HepG2 (cell line): ENCODE data around the gene TFAM. TPM values are rescaled to one million over a fixed set of nuclear protein-coding genes. Genes with fewer than 3 reads are reported as not detected.

Source experiments
- AKAP8 ChIP-seq: sonication (generic); formaldehyde crosslinking; IDR thresholded peaks from 2 replicates; pipeline ENCODE4 v1.5.1; 2020; ENCODE audit warnings: mild to moderate bottlenecking, missing genetic modification reagents
- BCL3 ChIP-seq: sonication (generic); formaldehyde crosslinking; IDR thresholded peaks from 2 replicates; pipeline ENCODE4 v1.5.1; 2020; ENCODE audit warnings: mild to moderate bottlenecking, missing genetic modification reagents, moderate library complexity
- CCDC6 ChIP-seq: sonication (generic); formaldehyde crosslinking; IDR thresholded peaks from 2 replicates; pipeline ENCODE4 v1.8.1; 2022; ENCODE audit warnings: mild to moderate bottlenecking, missing genetic modification reagents, moderate library complexity
- CENPX ChIP-seq: sonication (generic); formaldehyde crosslinking; IDR thresholded peaks from 2 replicates; pipeline ENCODE4 v1.9.0; 2021; ENCODE audit warnings: mild to moderate bottlenecking, missing genetic modification reagents, moderate library complexity
- FOXA1 ChIP-seq, 2 experiments: fragments of 450-650 bp in 1 of 2; sonication (generic) in 1 of 2; formaldehyde crosslinking in 1 of 2; IDR thresholded peaks; 2 replicates each; pipeline versions ENCODE4 v1.4.0 to v1.6.1; 2016 to 2020; ENCODE audit warnings: missing genetic modification reagents in 1 of 2
- KLF16 ChIP-seq, 2 experiments: sonication (generic) in 1 of 2; formaldehyde crosslinking in 1 of 2; IDR thresholded peaks; 2 replicates each; pipeline versions ENCODE4 v1.6.1 to v1.8.0; 2016 to 2023; ENCODE audit warnings: missing genetic modification reagents in 2 of 2, missing compliant biosample characterization in 1 of 2
- PLRG1 ChIP-seq: fragments of 450-650 bp; conservative IDR thresholded peaks from 2 replicates; pipeline ENCODE4 v1.6.1; 2016
- POGZ ChIP-seq: sonication (generic); formaldehyde crosslinking; IDR thresholded peaks from 2 replicates; pipeline ENCODE4 v1.4.0; 2020; ENCODE audit warnings: mild to moderate bottlenecking, missing genetic modification reagents
- RXRB ChIP-seq: IDR thresholded peaks from 2 replicates; pipeline ENCODE4 v1.6.1; 2016; ENCODE audit warnings: borderline replicate concordance, missing genetic modification reagents, missing compliant biosample characterization
- TSC22D2 ChIP-seq: sonication (generic); formaldehyde crosslinking; IDR thresholded peaks from 2 replicates; pipeline ENCODE4 v1.5.1; 2020; ENCODE audit warnings: missing genetic modification reagents, mild to moderate bottlenecking, borderline replicate concordance
- ZMYM2 ChIP-seq: sonication (generic); formaldehyde crosslinking; IDR thresholded peaks from 2 replicates; pipeline ENCODE4 v1.8.0; 2022; ENCODE audit warnings: mild to moderate bottlenecking, missing genetic modification reagents
- ZNF12 ChIP-seq: sonication (generic); formaldehyde crosslinking; IDR thresholded peaks from 2 replicates; pipeline ENCODE4 v1.5.0; 2020; ENCODE audit warnings: missing genetic modification reagents
- ZNF556 ChIP-seq: sonication (generic); formaldehyde crosslinking; IDR thresholded peaks from 2 replicates; pipeline ENCODE4 v1.4.0; 2020; ENCODE audit warnings: mild to moderate bottlenecking, missing genetic modification reagents, borderline replicate concordance
- ZNF570 ChIP-seq: sonication (generic); formaldehyde crosslinking; IDR thresholded peaks from 2 replicates; pipeline ENCODE4 v1.4.0; 2020; ENCODE audit warnings: mild to moderate bottlenecking, missing genetic modification reagents, borderline replicate concordance
- ZNF839 ChIP-seq: sonication (generic); formaldehyde crosslinking; IDR thresholded peaks from 2 replicates; pipeline ENCODE4 v1.4.0; 2020; ENCODE audit warnings: missing genetic modification reagents, mild to moderate bottlenecking, borderline replicate concordance
- polyA plus RNA-seq, 8 experiments: library from polyadenylated mRNA; depleted of rRNA in 3 of 8; stranded (reverse) in 7 of 8; unstranded in 1 of 8; fragments of >200 nt; fragmentation: Illumina TruSeq in 4 of 8; extraction: Trizol in 4 of 8; gene quantifications; 2 replicates each; pipeline versions ENCODE4 v1.2.1 to v1.2.3, GENCODE V29; 2011 to 2016; ENCODE audit warnings: low read depth in 4 of 8, missing spikeins in 1 of 8, mixed read lengths in 1 of 8; ENCODE audit not compliant: insufficient read depth in 1 of 8
- total RNA-seq, 5 experiments: library from RNA; depleted of rRNA; stranded (reverse); fragments of >200 nt; fragmentation: Illumina TruSeq; extraction: Trizol; gene quantifications; 2 replicates each; pipeline ENCODE4 v1.2.3, GENCODE V29; 2016; ENCODE audit warnings: low read depth in 1 of 5
- TF ChIP-seq, protein P1 (sequence below): sonication (generic); formaldehyde crosslinking; IDR thresholded peaks from 2 replicates; pipeline ENCODE4 v1.5.1; 2020; ENCODE audit warnings: mild to moderate bottlenecking, missing genetic modification reagents, moderate library complexity
- TF ChIP-seq, protein P2 (sequence below): sonication (generic); formaldehyde crosslinking; IDR thresholded peaks from 2 replicates; pipeline ENCODE4 v1.8.1; 2023; ENCODE audit warnings: missing genetic modification reagents, inconsistent platforms, borderline replicate concordance
- TF ChIP-seq, protein P3 (sequence below): sonication (generic); formaldehyde crosslinking; IDR thresholded peaks from 2 replicates; pipeline ENCODE4 v1.4.0; 2020; ENCODE audit warnings: missing genetic modification reagents
- TF ChIP-seq, protein P4 (sequence below): sonication (generic); formaldehyde crosslinking; IDR thresholded peaks from 2 replicates; pipeline ENCODE4 v1.4.0; 2020; ENCODE audit warnings: mild to moderate bottlenecking, missing genetic modification reagents

Gene TFAM
- total and polyA plus RNA-seq, 2 of the 13 experiments (the other 11 are each of a cell fraction or from before 2014, with no cell fraction given): 18.4 to 125 TPM

- TF ChIP-seq, protein P1, sequence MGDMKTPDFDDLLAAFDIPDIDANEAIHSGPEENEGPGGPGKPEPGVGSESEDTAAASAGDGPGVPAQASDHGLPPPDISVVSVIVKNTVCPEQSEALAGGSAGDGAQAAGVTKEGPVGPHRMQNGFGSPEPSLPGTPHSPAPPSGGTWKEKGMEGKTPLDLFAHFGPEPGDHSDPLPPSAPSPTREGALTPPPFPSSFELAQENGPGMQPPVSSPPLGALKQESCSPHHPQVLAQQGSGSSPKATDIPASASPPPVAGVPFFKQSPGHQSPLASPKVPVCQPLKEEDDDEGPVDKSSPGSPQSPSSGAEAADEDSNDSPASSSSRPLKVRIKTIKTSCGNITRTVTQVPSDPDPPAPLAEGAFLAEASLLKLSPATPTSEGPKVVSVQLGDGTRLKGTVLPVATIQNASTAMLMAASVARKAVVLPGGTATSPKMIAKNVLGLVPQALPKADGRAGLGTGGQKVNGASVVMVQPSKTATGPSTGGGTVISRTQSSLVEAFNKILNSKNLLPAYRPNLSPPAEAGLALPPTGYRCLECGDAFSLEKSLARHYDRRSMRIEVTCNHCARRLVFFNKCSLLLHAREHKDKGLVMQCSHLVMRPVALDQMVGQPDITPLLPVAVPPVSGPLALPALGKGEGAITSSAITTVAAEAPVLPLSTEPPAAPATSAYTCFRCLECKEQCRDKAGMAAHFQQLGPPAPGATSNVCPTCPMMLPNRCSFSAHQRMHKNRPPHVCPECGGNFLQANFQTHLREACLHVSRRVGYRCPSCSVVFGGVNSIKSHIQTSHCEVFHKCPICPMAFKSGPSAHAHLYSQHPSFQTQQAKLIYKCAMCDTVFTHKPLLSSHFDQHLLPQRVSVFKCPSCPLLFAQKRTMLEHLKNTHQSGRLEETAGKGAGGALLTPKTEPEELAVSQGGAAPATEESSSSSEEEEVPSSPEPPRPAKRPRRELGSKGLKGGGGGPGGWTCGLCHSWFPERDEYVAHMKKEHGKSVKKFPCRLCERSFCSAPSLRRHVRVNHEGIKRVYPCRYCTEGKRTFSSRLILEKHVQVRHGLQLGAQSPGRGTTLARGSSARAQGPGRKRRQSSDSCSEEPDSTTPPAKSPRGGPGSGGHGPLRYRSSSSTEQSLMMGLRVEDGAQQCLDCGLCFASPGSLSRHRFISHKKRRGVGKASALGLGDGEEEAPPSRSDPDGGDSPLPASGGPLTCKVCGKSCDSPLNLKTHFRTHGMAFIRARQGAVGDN: peak; percentile 97
- TF ChIP-seq, protein P2, sequence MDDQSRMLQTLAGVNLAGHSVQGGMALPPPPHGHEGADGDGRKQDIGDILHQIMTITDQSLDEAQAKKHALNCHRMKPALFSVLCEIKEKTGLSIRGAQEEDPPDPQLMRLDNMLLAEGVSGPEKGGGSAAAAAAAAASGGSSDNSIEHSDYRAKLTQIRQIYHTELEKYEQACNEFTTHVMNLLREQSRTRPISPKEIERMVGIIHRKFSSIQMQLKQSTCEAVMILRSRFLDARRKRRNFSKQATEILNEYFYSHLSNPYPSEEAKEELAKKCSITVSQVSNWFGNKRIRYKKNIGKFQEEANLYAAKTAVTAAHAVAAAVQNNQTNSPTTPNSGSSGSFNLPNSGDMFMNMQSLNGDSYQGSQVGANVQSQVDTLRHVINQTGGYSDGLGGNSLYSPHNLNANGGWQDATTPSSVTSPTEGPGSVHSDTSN (CRISPR knock-in tag): 0 out of 2 replicates have a peak, but pooled peaks have one; percentile 45
- TF ChIP-seq AKAP8 (0 out of 2 replicates have a peak, but pooled peaks have one; percentile 19), CCDC6 (CRISPR knock-in tag) (0 out of 2 replicates have a peak, but pooled peaks have one; percentile 17), TSC22D2 (CRISPR knock-in tag) (peak; percentile 25), ZNF556 (CRISPR knock-in tag) (peak; percentile 63; the same call in 1 of the 2 replicates), CENPX (CRISPR knock-in tag) (no peak), ZNF839 (CRISPR knock-in tag) (peak; percentile 26; the same call in 1 of the 2 replicates), FOXA1 (IDR thresholded peaks at IDR 0.05) (no peak), FOXA1 (CRISPR knock-in tag; IDR thresholded peaks at IDR 0.05) (no peak), ZNF570 (CRISPR knock-in tag) (no peak), BCL3 (peak; percentile 88), RXRB (CRISPR knock-in tag) (peak; percentile 51), PLRG1 (no peak), ZNF12 (CRISPR knock-in tag) (peak; percentile 58), KLF16 (CRISPR knock-in tag; IDR thresholded peaks at IDR 0.05) (peak in 1 of 2 experiments; percentile 76; a peak in 3 of 4 replicates), ZMYM2 (CRISPR knock-in tag) (peak; percentile 48; the same call in 1 of the 2 replicates), POGZ (CRISPR knock-in tag) (peak; percentile 93)
- TF ChIP-seq, protein P3, sequence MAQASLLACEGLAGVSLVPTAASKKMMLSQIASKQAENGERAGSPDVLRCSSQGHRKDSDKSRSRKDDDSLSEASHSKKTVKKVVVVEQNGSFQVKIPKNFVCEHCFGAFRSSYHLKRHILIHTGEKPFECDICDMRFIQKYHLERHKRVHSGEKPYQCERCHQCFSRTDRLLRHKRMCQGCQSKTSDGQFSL (CRISPR knock-in tag): peak; percentile 85
- TF ChIP-seq, protein P4, sequence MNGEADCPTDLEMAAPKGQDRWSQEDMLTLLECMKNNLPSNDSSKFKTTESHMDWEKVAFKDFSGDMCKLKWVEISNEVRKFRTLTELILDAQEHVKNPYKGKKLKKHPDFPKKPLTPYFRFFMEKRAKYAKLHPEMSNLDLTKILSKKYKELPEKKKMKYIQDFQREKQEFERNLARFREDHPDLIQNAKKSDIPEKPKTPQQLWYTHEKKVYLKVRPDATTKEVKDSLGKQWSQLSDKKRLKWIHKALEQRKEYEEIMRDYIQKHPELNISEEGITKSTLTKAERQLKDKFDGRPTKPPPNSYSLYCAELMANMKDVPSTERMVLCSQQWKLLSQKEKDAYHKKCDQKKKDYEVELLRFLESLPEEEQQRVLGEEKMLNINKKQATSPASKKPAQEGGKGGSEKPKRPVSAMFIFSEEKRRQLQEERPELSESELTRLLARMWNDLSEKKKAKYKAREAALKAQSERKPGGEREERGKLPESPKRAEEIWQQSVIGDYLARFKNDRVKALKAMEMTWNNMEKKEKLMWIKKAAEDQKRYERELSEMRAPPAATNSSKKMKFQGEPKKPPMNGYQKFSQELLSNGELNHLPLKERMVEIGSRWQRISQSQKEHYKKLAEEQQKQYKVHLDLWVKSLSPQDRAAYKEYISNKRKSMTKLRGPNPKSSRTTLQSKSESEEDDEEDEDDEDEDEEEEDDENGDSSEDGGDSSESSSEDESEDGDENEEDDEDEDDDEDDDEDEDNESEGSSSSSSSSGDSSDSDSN (CRISPR knock-in tag): peak; percentile 99
Observed at GRCh38 chr10:58384999-58385783, at the start of gene TFAM (continued).
